Lower leg skin (tissue), 3 donors: Measurements from ENCODE around the gene NRGN.

Experiments used
- CTCF ChIP-seq, 3 donors: fragments of 450-650 bp; IDR thresholded peaks; one replicate each; pipeline ENCODE4 v1.5.1; 2016; ENCODE audit warnings: antibody characterized with exemption in 3 of 3, mild to moderate bottlenecking in 3 of 3, moderate library complexity in 2 of 3
- POLR2A ChIP-seq, 2 donors: fragments of 450-650 bp; IDR thresholded peaks; one replicate each; pipeline ENCODE4 v1.6.1; 2016 to 2017; ENCODE audit warnings: antibody characterized with exemption in 2 of 2, mild to moderate bottlenecking in 1 of 2, moderate library complexity in 1 of 2

GRCh38 chr11:124742555-124742954, 2.8 kb downstream of the NRGN start:
- TF ChIP-seq CTCF (IDR thresholded peaks at IDR 0.05) (no peak), POLR2A (IDR thresholded peaks at IDR 0.05) (no peak)
